HG02798 (cell line): ENCODE results near the gene SRGAP1.

ENCODE experiments used
- ATAC-seq: cut with Tn5 transposase; IDR thresholded peaks from one replicate; pipeline ENCODE4 v1.9.1; 2021; ENCODE audit warnings: mild to moderate bottlenecking; ENCODE audit not compliant: unreplicated experiment, poor library complexity

Gene SRGAP1

DNA sequence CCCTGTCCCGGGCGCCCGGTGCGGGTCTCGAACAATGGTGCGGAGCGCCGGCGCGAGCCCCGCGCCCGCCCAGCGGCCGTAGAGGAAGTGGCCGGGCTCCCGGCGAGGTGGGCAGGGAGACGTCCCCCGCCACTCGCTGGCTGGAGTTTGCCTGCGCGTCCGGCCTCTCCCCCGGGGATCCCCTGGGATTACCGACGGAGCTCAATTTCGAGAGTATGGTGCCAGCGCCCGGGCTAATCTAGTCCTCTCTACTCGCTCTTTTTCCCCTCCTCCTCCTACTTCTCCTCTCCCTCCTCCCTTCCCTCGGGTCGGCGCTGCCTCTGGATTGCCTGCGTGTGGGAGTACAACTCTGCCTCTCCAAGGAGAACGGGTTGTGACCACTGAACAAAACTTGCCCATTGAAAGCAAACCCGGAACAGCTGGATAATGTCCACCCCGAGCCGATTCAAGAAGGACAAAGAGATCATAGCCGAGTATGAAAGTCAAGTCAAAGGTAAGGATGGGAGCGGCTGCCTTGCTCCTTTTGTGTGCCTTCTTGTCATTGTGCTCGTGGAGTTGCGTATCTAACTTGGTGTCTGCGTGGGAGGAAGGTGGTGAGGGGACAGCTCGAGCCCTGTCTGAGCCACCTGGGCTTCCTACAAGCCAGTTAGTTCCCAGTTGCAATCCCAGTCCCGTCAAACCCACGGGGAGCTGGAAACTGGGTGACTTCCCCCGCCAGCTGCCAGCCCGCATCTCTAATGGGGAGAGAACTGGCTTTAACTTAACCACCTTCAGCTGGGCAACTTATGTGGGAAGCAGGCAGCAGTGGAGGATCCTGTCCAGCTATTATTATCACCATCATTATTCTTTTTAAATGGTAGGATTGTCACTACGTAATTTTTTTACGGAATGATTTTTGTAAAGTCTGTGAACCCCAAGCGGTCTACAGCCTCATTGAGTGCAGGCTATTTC lies at the start of gene SRGAP1:
SRGAP1 (plus strand) TSS at position 310 of the 951 bp plus-strand sequence; CDS start at position 427, 117 bp downstream.
- ATAC-seq, result no peak

DNA sequence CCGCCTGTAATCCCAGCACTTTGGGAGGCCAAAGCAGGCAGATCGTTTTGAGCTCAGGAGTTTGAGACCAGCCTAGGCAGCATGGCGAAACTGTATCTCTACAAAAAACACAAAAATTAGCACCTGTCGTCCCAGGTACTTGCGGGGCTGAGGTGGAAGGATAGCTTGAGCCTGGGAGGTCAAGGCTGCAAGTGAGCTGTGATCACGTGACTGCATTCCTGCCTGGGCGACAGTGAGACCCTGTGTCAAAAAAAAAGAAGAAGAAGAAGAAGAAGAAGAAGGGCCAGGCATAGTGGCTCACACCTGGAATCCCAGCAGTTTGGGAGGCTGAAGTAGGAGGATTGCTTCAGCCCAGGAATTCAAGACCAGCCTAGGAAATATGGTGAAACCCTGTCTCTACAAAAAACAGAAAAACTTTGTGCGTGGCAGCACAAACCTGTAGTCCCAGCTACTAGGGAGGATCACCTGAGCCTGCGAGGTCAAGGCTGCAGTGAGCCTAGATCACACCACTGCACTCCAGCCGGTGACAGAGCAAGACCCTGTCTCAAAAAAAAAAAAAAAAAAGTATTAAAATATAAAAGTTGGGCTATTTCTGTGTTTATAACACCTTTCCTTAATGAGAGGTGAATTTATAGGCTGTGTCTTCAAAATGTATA lies 49.3 kb upstream of the SRGAP1 start:
- no peak for ATAC-seq

- no peak for ATAC-seq
Measured at GRCh38 chr12:63795944-63796343, 48.6 kb upstream of the SRGAP1 start.

- peak; percentile 40 for ATAC-seq
Measured at GRCh38 chr12:63802012-63802608, 42.4 kb upstream of the SRGAP1 start.

DNA sequence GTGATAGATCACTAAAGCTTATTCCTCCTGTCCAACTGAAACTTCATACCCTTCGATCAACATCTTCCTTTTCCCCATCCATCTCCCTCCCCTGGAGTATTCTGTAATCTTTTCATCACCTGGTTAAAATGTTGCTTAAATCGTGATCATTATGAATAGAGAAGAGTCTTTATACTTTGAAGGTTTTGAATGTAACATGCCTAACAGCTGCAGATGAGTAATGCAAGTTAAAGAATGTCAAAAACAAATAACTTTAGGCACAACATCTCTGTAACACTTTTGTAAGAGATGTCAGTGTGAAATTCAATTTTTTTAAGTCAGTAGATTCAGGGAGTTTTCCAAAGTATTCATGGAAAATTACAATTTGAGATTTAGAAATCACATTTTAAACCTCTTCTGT lies 39.8 kb upstream of the SRGAP1 start:
- no peak for ATAC-seq

DNA sequence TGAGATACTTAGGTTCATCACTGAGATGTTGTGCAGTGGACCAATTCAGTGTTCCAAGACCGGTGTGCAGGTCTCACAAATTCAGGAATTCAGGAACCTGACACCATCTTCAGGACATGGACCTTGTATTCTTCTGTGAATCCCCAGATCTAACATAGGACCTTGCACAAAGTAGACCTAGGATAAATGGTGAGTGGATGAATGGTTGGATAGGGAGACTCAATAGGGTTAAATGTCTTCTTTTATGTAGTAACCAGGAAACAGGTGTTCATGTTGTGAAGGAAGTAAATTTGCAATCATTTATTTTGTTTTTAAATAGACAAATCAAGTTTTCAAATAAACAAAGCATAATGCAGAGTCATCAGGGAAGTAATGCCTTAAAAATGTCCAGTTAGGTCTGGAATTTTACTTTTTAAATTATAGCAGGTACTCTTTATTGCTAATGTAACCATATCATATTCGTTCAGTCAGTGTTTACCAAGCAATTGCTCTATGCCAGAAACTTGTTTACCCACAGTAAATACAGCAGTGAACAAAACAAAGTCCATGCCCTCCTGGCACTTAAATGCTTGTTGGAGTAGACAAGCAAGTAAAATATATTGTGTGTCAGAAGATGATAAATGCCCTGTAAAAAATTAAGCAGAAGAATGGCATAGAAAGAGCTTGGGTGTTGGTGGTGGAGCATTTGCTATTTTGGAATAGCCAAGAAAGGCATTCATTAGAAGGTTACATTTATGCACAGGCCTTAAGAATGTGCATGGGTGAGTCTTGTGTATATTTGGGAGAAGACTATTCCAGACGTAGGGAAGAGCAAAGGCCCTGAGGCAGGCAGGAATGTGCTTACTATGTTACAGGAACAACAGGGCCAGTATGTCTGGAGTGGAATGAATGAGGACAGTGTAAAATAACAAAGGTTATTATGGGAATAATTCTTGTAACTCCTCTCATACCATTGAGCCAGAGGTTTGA lies 38.5 kb upstream of the SRGAP1 start:
- no peak for ATAC-seq

DNA sequence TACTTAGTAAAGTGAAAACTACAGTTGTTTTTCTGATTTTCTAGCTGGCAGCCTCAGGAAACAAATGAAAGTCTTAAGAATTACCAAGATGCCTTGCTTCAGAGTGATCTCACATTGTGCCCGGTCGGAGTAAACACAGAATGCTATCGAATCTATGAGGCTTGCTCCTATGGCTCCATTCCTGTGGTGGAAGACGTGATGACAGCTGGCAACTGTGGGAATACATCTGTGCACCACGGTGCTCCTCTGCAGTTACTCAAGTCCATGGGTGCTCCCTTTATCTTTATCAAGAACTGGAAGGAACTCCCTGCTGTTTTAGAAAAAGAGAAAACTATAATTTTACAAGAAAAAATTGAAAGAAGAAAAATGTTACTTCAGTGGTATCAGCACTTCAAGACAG lies 35.9 kb upstream of the SRGAP1 start:
- no peak for ATAC-seq

DNA sequence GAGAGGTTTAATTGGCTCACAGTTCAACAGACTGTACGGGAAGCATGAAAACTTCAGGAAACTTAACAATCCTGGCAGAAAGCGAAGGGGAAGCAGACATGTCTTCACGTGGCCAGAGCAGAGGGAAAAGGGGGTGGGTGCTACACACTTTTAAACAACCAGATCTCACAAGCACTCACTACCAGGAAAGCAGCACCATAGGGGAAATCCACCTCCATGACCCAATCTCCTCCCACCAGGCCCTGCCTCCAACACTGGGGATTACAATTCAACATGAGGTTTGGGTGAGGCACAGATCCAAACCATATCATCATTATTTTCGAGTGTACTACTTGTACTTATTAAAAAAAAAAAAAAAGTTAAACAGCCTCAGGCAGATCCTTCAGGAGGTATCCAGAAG lies 34.9 kb upstream of the SRGAP1 start:
- no peak for ATAC-seq

- ATAC-seq, result no peak
Measured at GRCh38 chr12:63811334-63811733, 33.2 kb upstream of the SRGAP1 start.

GRCh38 chr12:63811755-63812154 lies 32.7 kb upstream of the SRGAP1 start:
- no peak for ATAC-seq

DNA sequence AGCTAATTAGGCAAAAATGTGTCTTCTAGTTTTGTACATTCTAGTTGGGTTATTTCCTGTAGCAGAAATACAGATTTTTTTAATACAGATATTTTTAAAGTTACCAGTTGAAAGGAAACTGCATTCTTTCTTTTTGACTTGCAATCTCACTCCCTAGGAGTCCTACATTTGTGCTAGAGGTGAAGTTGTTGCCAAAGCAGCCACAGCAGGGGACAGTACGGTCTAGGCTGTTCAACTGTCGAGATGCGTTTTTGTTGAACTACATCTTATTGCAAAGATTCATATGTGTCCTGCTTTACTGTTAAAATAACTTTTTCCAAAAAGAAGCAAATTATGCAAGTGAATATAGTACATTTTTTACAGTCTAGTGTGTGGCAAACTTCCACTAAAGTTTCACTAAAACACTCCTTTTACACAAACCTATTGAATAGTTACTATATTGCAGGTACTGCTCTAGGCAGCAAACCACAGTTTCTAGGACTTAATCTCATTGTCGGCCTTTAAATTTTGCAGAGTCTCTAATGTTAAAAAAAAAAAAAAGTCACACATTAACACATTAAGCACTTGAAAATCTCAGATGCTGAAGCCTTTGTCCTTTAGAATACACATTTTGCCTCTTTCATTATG lies 30.2 kb upstream of the SRGAP1 start:
- ATAC-seq, result peak; percentile 48

DNA sequence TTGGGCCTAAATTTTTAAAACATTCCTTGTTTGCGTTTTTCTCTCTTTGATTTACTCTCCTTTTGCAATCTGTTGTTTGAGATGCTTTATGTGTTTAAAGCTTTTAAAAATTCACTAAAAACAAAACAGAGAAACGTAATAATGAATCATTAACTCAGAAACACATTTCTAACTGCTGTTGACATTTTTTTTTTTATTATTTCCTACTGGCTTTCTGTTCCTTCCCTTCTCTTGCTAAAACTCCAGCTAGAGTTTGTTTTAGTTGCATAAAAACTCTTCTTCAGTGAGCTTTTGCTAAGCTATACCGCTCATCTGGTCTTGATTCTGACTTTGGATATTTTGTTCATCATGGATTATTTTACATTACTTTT lies 29.0 kb upstream of the SRGAP1 start:
- ATAC-seq, result no peak

DNA sequence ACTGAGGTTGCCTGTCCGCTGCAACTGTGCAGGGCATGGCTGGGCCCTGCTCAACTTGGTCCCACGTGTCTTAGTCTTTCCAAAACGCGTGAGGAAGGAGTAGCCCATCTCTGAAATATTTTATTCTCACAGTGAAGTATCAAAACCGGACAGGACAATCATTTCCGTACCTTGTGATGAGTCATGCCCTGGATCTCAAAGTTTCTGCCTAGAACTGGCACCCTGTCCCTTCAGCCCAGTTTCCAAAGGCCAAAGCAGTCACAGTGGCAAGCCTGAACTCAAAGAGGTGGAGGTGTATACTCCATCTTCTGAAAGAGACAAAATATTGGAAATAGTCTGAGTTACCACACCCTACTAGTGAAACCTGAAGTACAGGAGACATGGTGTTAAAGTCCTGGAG lies 28.5 kb upstream of the SRGAP1 start:
- ATAC-seq, result no peak

DNA sequence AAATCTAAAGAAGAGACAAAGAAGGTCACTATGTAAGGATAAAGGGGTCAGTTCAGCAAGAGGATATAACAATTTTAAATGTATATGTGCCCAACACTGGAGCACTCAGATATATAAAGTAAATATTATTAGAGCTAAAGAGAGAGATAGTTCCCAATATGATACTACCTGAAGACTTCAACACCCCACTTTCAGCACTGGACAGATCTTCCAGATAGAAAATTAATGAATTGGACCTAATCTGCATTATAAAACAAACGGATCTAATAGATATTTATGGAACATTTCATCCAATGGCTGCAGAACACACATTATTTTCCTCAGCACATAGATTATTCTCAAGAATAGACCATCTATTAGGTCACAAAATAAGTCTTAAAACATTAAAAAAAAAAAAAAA lies 24.1 kb upstream of the SRGAP1 start:
- ATAC-seq, result no peak

DNA sequence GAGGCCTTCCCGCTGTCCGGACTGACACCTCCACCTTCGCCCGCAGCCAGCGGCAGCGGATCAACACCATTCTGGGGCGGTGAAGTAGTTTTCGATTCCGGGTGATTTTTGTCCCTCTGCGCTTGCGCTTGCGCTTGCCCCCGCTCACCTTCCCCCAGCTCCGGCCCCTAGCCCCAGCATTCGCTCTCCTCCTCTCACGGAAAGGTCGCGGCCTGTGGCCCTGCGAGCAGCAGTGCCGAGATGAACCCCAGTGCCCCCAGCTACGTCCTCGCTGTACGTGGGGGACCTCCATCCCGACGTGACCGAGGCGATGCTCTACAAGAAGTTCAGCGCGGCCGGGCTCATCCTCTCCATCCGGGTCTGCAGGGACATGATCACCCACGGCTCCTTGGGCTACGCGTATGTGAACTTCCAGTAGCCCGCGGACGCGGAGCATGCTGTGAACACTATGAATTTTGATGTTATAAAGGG lies 22.7 kb upstream of the SRGAP1 start:
- no peak for ATAC-seq

DNA sequence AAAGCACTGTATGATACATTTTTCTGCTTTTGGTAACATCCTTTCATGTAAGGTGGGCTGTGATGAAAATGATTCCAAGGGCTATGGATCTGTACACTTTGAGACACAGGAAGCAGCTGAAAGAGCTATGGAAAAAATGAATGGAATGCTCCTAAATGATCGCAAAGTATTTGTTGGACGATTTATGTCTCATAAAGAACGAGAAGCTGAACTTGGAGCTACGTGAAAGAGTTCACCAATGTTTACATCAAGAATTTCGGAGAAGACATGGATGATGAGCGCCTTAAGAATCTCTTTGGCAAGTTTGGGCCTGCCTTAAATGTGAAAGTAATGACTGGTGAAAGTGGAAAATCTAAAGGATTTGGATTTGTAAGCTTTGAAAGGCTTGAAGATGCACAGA lies 22.1 kb upstream of the SRGAP1 start:
- no peak for ATAC-seq

- no peak for ATAC-seq
Measured at GRCh38 chr12:63823040-63823439, 21.5 kb upstream of the SRGAP1 start.

GRCh38 chr12:63826006-63826585 lies 18.4 kb upstream of the SRGAP1 start:
- ATAC-seq, result peak; percentile 85

GRCh38 chr12:63828867-63829266 lies 15.6 kb upstream of the SRGAP1 start:
- ATAC-seq, result no peak
